ENCODE measurements around the gene UTF1. TPM values are rescaled to one million over a fixed set of nuclear protein-coding genes. Genes with fewer than 3 reads are reported as not detected.
"Not testable (repeated sequence)": the region's sequence is repeated elsewhere in the genome, so short reads cannot be mapped to it uniquely, and the experiment has no call there.

Gene UTF1
- total RNA-seq, 2 experiments from 2014 or later = not detected

GRCh38 chr10:133225707-133226191 is 4.3 kb upstream of the UTF1 start:
- no peaks in the 10 kb centered on the region for H3K9me3 Mint-ChIP-seq (ENCODE audit: low read depth)
- H3K27me3 Mint-ChIP-seq = peaks cover 40% of the 10 kb centered on the region
- H3K27ac Mint-ChIP-seq = peak overlapping the region; percentile 47
- peaks cover 21% of the 10 kb centered on the region for H3K4me1 Mint-ChIP-seq
- intact Hi-C loops (cut with DNase I, micrococcal nuclease) = loop anchor here (2.0 to 5.0 kb wide), 2 partner anchors 81 to 83 kb away; no protein-coding TSS in a partner anchor
- ChIA-PET CTCF (interaction anchor here (0.7 to 1.1 kb wide), 2 partner anchors 34 to 82 kb away, joined by 3 read pairs; no protein-coding TSS in a partner anchor), POLR2A (no interaction called here)
- ATAC-seq = peak; percentile 74
- DNase-seq = peak; percentile 60
- no peaks in the 10 kb centered on the region for H3K36me3 Mint-ChIP-seq (ENCODE audit: low read depth)
- peak overlapping the region; percentile 40 for H3K4me3 Mint-ChIP-seq

GRCh38 chr10:133226251-133226808 is 3.7 kb upstream of the UTF1 start:
- CTCF ChIA-PET = interaction anchor here (0.7 to 1.4 kb wide), 4 partner anchors 33 to 103 kb away, joined by 3 to 4 read pairs (median 4); no protein-coding TSS in a partner anchor
- Mint-ChIP-seq H3K4me1 (peaks cover 21% of the 10 kb centered on the region), H3K4me3 (peak overlapping the region; percentile 8), H3K36me3 (ENCODE audit: low read depth) (no peaks in the 10 kb centered on the region), H3K27me3 (peaks cover 36% of the 10 kb centered on the region), H3K9me3 (ENCODE audit: low read depth) (no peaks in the 10 kb centered on the region), H3K27ac (peak overlapping the region; percentile 60)
- POLR2A ChIA-PET = interaction anchor here (1.1 kb wide), 1 partner anchor 33 kb away, joined by 3 read pairs; no protein-coding TSS in a partner anchor
- ATAC-seq (peak; percentile 74), DNase-seq (peak; percentile 67)
- intact Hi-C loops (cut with DNase I, micrococcal nuclease) = loop anchor here (2.0 to 5.0 kb wide), 2 partner anchors 82 to 84 kb away; no protein-coding TSS in a partner anchor

GRCh38 chr10:133227256-133227655 is 2.8 kb upstream of the UTF1 start:
- CTCF ChIA-PET = interaction anchor here (0.7 to 1.4 kb wide), 4 partner anchors 31 to 346 kb away, joined by 4 to 6 read pairs (median 4); no protein-coding TSS in a partner anchor
- POLR2A ChIA-PET = interaction anchor here (1.1 kb wide), 1 partner anchor 32 kb away, joined by 3 read pairs; no protein-coding TSS in a partner anchor

GRCh38 chr10:133229265-133230043 is 563 bp upstream of the UTF1 start:
- Mint-ChIP-seq H3K4me1 (peaks cover 23% of the 10 kb centered on the region), H3K27me3 (peaks cover 47% of the 10 kb centered on the region), H3K4me3 (no peak overlapping the region), H3K9me3 (ENCODE audit: low read depth) (no peaks in the 10 kb centered on the region), H3K36me3 (ENCODE audit: low read depth) (no peaks in the 10 kb centered on the region), H3K27ac (no peak overlapping the region)
- DNase-seq (no peak), ATAC-seq (no peak)
- POLR2A ChIA-PET = no interaction called here
- intact Hi-C loops (cut with DNase I, micrococcal nuclease) = loop anchor here (5.0 to 10.0 kb wide), 2 partner anchors 87 to 445 kb away; partner anchors contain the start of gene NKX6-2 (in 1 of the 2)
- CTCF ChIA-PET = no interaction called here

More at GRCh38 chr10:133227256-133227655, 2.8 kb upstream of the UTF1 start:
- DNase-seq (no peak), ATAC-seq (no peak)
- no peaks in the 10 kb centered on the region for H3K9me3 Mint-ChIP-seq (ENCODE audit: low read depth)
- no peak overlapping the region for H3K27ac Mint-ChIP-seq
- H3K4me1 Mint-ChIP-seq = peaks cover 23% of the 10 kb centered on the region
- H3K36me3 Mint-ChIP-seq (ENCODE audit: low read depth) = no peaks in the 10 kb centered on the region
- no peak overlapping the region for H3K4me3 Mint-ChIP-seq
- intact Hi-C loops (cut with DNase I, micrococcal nuclease) = loop anchor here (2.0 to 5.0 kb wide), 2 partner anchors 82 to 85 kb away; no protein-coding TSS in a partner anchor
- peaks cover 40% of the 10 kb centered on the region for H3K27me3 Mint-ChIP-seq

- intact Hi-C loops (cut with DNase I, micrococcal nuclease) = loop anchor here in 1 of 2 experiments (10.0 kb wide), 1 partner anchor 446 kb away; the partner anchor contains the start of gene NKX6-2
- no peaks in the 10 kb centered on the region for H3K9me3 Mint-ChIP-seq (ENCODE audit: low read depth)
- H3K36me3 Mint-ChIP-seq (ENCODE audit: low read depth) = no peaks in the 10 kb centered on the region
- ATAC-seq = no peak
- ChIA-PET CTCF (interaction anchor here (0.7 kb wide), 1 partner anchor 126 kb away, joined by 3 read pairs; no protein-coding TSS in a partner anchor), POLR2A (no interaction called here)
- H3K4me3 Mint-ChIP-seq = no peak overlapping the region
- peaks cover 49% of the 10 kb centered on the region for H3K27me3 Mint-ChIP-seq
- peak; percentile 43 for DNase-seq
- peaks cover 17% of the 10 kb centered on the region for H3K4me1 Mint-ChIP-seq
- no peak overlapping the region for H3K27ac Mint-ChIP-seq
Observed at GRCh38 chr10:133230387-133231195, 574 bp downstream of the UTF1 start.

GRCh38 chr10:133231244-133231945 is 1.4 kb downstream of the UTF1 start:
- CTCF ChIA-PET = no interaction called here
- intact Hi-C loops (cut with DNase I, micrococcal nuclease) = loop anchor here in 1 of 2 experiments (10.0 kb wide), 1 partner anchor 447 kb away; the partner anchor contains the start of gene NKX6-2
- POLR2A ChIA-PET = no interaction called here
- DNase-seq (no peak), ATAC-seq (no peak)
- H3K4me3 Mint-ChIP-seq = no peak overlapping the region
- no peaks in the 10 kb centered on the region for H3K36me3 Mint-ChIP-seq (ENCODE audit: low read depth)
- peaks cover 12% of the 10 kb centered on the region for H3K4me1 Mint-ChIP-seq
- H3K27ac Mint-ChIP-seq = no peak overlapping the region
- H3K27me3 Mint-ChIP-seq = peaks cover 47% of the 10 kb centered on the region
- no peaks in the 10 kb centered on the region for H3K9me3 Mint-ChIP-seq (ENCODE audit: low read depth)

- H3K9me3 Mint-ChIP-seq (ENCODE audit: low read depth) = no peaks in the 10 kb centered on the region
- intact Hi-C loops (cut with DNase I, micrococcal nuclease) = loop anchor here in 1 of 2 experiments (10.0 kb wide), 1 partner anchor 447 kb away; the partner anchor contains the start of gene NKX6-2
Observed at GRCh38 chr10:133231946-133232574, 2.0 kb downstream of the UTF1 start.

GRCh38 chr10:133234796-133235195 is 4.8 kb downstream of the UTF1 start:
- ATAC-seq; POLR2A ChIA-PET; H3K36me3 Mint-ChIP-seq (ENCODE audit: low read depth); DNase-seq; H3K4me3 Mint-ChIP-seq; H3K4me1 Mint-ChIP-seq; H3K9me3 Mint-ChIP-seq (ENCODE audit: low read depth); CTCF ChIA-PET; H3K27ac Mint-ChIP-seq: not testable (repeated sequence)
- peaks cover 38% of the 10 kb centered on the region for H3K27me3 Mint-ChIP-seq
- intact Hi-C loops (cut with DNase I, micrococcal nuclease) = loop anchor here in 1 of 2 experiments (10.0 kb wide), 1 partner anchor 450 kb away; the partner anchor contains the start of gene NKX6-2

More at GRCh38 chr10:133231946-133232574, 2.0 kb downstream of the UTF1 start:
- H3K27ac Mint-ChIP-seq = no peak overlapping the region
- DNase-seq (no peak), ATAC-seq (no peak)
- peaks cover 9% of the 10 kb centered on the region for H3K4me1 Mint-ChIP-seq
- H3K4me3 Mint-ChIP-seq = no peak overlapping the region
- H3K36me3 Mint-ChIP-seq (ENCODE audit: low read depth) = no peaks in the 10 kb centered on the region
- ChIA-PET POLR2A (no interaction called here), CTCF (no interaction called here)
- peaks cover 40% of the 10 kb centered on the region for H3K27me3 Mint-ChIP-seq

- peaks cover 38% of the 10 kb centered on the region for H3K27me3 Mint-ChIP-seq
- no peaks in the 10 kb centered on the region for H3K9me3 Mint-ChIP-seq (ENCODE audit: low read depth)
- intact Hi-C loops (cut with DNase I, micrococcal nuclease) = loop anchor here in 1 of 2 experiments (10.0 kb wide), 1 partner anchor 451 kb away; the partner anchor contains the start of gene NKX6-2
- ChIA-PET CTCF (no interaction called here), POLR2A (no interaction called here)
- peaks cover 8% of the 10 kb centered on the region for H3K4me1 Mint-ChIP-seq
- H3K4me3 Mint-ChIP-seq = no peak overlapping the region
- ATAC-seq (no peak), DNase-seq (peak; percentile 31)
- H3K27ac Mint-ChIP-seq = no peak overlapping the region
- H3K36me3 Mint-ChIP-seq (ENCODE audit: low read depth) = no peaks in the 10 kb centered on the region
Observed at GRCh38 chr10:133235265-133235855, 5.3 kb downstream of the UTF1 start.

GRCh38 chr10:133235932-133236331 is 5.9 kb downstream of the UTF1 start:
- DNase-seq (no peak), ATAC-seq (no peak)
- Mint-ChIP-seq H3K27me3 (peaks cover 42% of the 10 kb centered on the region), H3K36me3 (ENCODE audit: low read depth) (no peaks in the 10 kb centered on the region), H3K4me3 (no peak overlapping the region), H3K4me1 (peaks cover 11% of the 10 kb centered on the region), H3K9me3 (ENCODE audit: low read depth) (no peaks in the 10 kb centered on the region), H3K27ac (no peak overlapping the region)
- ChIA-PET POLR2A (no interaction called here), CTCF (no interaction called here)
- intact Hi-C loops (cut with DNase I, micrococcal nuclease) = loop anchor here in 1 of 2 experiments (10.0 kb wide), 1 partner anchor 451 kb away; the partner anchor contains the start of gene NKX6-2

All from activated CD4-positive, alpha-beta T cell treated with anti-CD3 and anti-CD28 coated beads for 36 hours (primary cell).